ENCODE measurements around the gene BAHD1. TPM values are rescaled to one million over a fixed set of nuclear protein-coding genes. Genes with fewer than 3 reads are reported as not detected.
A peak's percentile ranks its signal among the peaks of the same experiment; 100 is the strongest.

The BAHD1 gene
- total RNA-seq, 1 donor from 2014 or later = 13.6 TPM

- peak; percentile 90 for DNase-seq
These were observed 16.2 kb upstream of the BAHD1 start for GRCh38 chr15:40424483-40425115.

GRCh38 chr15:40425681-40426080 lies 15.1 kb upstream of the BAHD1 start:
- no peak for DNase-seq

- DNase-seq = no peak
These were observed 13.6 kb upstream of the BAHD1 start for GRCh38 chr15:40427188-40427587.

GRCh38 chr15:40428185-40428584 lies 12.6 kb upstream of the BAHD1 start:
- no peak for DNase-seq

- DNase-seq = no peak
These were observed 11.6 kb upstream of the BAHD1 start for GRCh38 chr15:40429068-40429710.

GRCh38 chr15:40430271-40430805 lies 10.4 kb upstream of the BAHD1 start:
- peak; percentile 18 for DNase-seq

- no peak for DNase-seq
These were observed 5.6 kb upstream of the BAHD1 start for GRCh38 chr15:40435023-40435709.

- DNase-seq = no peak
These were observed 5.1 kb upstream of the BAHD1 start for GRCh38 chr15:40435710-40436089.

- peak; percentile 41 for DNase-seq
These were observed 4.4 kb upstream of the BAHD1 start for GRCh38 chr15:40436116-40436891.

GRCh38 chr15:40436892-40437751 lies 3.6 kb upstream of the BAHD1 start:
- no peak for DNase-seq

GRCh38 chr15:40437752-40438687 lies 2.7 kb upstream of the BAHD1 start:
- no peak for DNase-seq

- DNase-seq = no peak
These were observed 2.0 kb upstream of the BAHD1 start for GRCh38 chr15:40438712-40439111.

GRCh38 chr15:40439461-40439959 lies 1.2 kb upstream of the BAHD1 start:
- peak; percentile 29 for DNase-seq

- peak; percentile 32 for DNase-seq
These were observed 602 bp upstream of the BAHD1 start for GRCh38 chr15:40439960-40440742.

GRCh38 chr15:40441565-40442531 lies 1.1 kb downstream of the BAHD1 start:
- peak; percentile 27 for DNase-seq

GRCh38 chr15:40443255-40443654 lies 2.5 kb downstream of the BAHD1 start:
- DNase-seq = no peak

- DNase-seq = no peak
These were observed 3.1 kb downstream of the BAHD1 start for GRCh38 chr15:40443846-40444245.

GRCh38 chr15:40444736-40445135 lies 4.0 kb downstream of the BAHD1 start:
- DNase-seq = no peak
